HG03066 (cell line): ENCODE results near the gene BTBD9.

Experiments used
- ATAC-seq: cut with Tn5 transposase; IDR thresholded peaks from one replicate; pipeline ENCODE4 v1.9.1; 2021; ENCODE audit warnings: low read depth; ENCODE audit not compliant: unreplicated experiment

The BTBD9 gene

GRCh38 chr6:38319256-38320212 is 320.2 kb downstream of the BTBD9 start:
- ATAC-seq = no peak

- ATAC-seq = peak; percentile 58
Measured at GRCh38 chr6:38316099-38316868, 323.4 kb downstream of the BTBD9 start.

DNA sequence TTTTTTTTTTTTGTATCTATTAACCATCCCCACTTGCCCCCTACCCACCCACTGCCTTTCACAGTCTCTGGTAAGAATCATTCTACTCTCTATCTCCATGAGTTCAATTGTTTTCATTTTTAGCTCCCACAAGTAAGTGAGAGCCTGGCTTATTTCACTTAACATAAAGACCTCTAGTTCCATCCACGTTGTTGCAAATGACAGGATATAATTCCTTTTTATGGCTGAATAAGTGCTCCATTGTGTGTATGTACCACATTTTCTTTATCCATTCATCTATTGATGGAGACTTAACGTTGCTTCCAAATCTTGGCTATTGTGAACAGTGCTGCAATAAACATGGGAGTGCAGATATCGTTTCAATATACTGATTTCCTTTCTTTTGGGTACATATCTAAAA is 328.5 kb downstream of the BTBD9 start:
- ATAC-seq = no peak

- ATAC-seq = no peak
Measured at GRCh38 chr6:38310061-38310460, 329.7 kb downstream of the BTBD9 start.

DNA sequence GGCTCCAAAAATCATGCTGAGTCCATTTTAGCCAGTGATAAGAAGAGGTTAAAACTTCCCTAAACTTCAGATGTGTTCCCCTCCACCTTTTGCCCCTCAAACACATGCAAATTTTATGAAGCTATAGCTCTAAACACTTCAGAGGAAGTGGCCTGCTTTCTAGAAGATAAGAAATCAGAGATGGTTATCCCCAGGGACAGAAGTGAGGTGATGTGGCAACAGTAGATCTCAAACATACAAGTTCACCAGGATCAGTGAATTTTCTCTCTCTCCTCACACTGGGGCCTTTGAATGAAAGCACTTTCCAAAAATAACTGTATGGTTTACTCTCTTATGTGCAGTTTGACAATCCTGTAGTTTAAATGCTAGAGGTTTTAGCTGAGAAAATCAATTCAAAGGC is 332.0 kb downstream of the BTBD9 start:
- peak; percentile 62 for ATAC-seq

DNA sequence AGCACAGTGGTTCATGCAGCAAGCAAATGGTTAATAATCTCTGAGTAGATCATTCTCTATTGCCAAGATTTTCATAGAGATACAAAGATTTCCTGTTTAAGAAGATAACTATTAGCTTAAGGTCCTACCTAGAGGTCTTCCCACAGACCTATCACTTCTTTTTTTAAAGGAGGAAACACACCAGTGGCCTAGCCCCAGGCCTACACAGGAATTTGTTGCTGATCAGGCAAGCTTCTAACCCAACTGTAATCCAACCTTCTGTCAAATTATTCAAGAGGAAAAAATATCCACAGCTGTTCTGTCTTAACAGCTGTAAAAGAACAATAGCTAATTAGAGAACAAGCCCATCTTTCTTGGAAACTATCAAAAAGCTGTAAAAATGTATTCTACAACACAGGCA is 332.8 kb downstream of the BTBD9 start:
- peak; percentile 57 for ATAC-seq

- ATAC-seq = peak; percentile 49
Measured at GRCh38 chr6:38305995-38306681, 333.6 kb downstream of the BTBD9 start.

- ATAC-seq = no peak
Measured at GRCh38 chr6:38302838-38303237, 336.9 kb downstream of the BTBD9 start.

GRCh38 chr6:38302081-38302480 is 337.6 kb downstream of the BTBD9 start:
- no peak for ATAC-seq

- ATAC-seq = no peak
Measured at GRCh38 chr6:38290133-38290799, 349.5 kb downstream of the BTBD9 start.

GRCh38 chr6:38287487-38287886 is 352.2 kb downstream of the BTBD9 start:
- no peak for ATAC-seq

- ATAC-seq = no peak
Measured at GRCh38 chr6:38284802-38285394, 354.8 kb downstream of the BTBD9 start.

GRCh38 chr6:38283734-38284362 is 355.9 kb downstream of the BTBD9 start:
- ATAC-seq = no peak

DNA sequence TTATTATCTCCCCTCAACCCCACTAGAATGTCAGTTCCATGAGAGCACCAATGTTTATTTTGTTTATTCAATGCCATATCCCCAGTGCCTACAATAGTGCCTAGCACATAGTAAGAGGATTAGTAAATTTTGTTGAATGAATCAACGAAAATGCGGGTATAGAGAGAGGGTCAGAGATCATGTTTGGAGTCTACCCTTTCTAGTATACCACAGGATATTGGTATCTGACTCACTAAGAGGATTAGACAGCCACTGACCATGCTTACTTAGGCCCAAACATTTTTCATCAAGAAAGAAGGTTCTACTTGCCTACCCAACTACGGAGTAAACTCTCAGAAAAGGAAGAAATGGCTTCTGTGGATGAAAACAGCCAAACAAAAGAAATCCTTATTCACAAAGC is 356.8 kb downstream of the BTBD9 start:
- ATAC-seq = no peak

GRCh38 chr6:38281126-38281525 is 358.6 kb downstream of the BTBD9 start:
- no peak for ATAC-seq

DNA sequence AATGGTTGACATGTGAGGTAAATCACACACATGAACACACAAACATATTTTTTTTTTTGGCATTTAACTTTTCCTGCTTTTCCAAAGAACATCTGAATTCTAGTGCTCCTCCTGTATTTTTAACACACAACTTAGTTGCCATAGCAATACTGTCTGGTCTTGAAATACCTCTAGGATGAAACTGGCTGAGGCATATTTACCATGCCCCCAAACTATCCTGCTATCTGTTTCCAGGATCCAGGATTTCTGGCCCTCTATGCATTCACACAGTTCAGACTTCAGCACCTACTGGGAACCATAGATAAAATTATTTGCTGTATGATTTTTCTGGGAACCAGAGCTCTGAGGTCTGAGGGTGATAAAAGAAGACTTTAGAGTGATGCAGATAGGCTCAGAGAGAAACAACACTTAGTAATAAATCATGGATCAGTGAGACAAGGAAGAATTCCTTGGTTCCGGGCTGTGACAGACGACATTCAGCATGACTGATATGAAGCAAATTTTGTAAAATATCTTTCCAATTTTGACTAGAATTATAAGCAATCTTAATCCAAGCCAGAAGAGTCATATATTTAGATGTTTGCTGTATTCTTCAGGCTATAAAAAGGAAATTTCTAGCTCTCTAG is 359.7 kb downstream of the BTBD9 start:
- no peak for ATAC-seq

GRCh38 chr6:38279423-38279822 is 360.3 kb downstream of the BTBD9 start:
- ATAC-seq = no peak

GRCh38 chr6:38273325-38273724 is 366.4 kb downstream of the BTBD9 start:
- ATAC-seq = no peak

DNA sequence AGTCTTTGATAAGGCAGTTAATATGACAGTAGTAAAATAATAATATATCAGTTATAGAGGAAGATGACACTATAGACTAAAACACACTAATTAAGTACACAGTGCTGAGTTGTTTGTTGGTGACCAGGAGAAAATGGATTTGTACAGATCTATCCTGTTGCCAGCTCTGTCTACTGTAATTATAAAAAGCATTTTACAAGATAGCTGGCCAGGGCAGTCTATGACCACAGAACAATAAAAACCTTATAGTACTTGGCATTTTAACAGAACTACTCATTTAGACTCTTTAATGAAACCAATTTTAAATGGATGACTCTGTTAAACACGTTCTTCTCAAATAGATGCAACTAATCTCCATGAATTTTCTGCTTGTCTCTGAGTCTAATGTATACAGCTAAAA is 367.5 kb downstream of the BTBD9 start:
- no peak for ATAC-seq
